ENCODE results near the gene PDS5B. TPM values are rescaled to one million over a fixed set of nuclear protein-coding genes. Genes with fewer than 3 reads are reported as not detected.

PDS5B gene
- total RNA-seq, 1 experiment from 2014 or later = 44.3 TPM

- CTCF ChIA-PET = no interaction called here
Measured at GRCh38 chr13:32781906-32782305, 195.7 kb downstream of the PDS5B start.

DNA sequence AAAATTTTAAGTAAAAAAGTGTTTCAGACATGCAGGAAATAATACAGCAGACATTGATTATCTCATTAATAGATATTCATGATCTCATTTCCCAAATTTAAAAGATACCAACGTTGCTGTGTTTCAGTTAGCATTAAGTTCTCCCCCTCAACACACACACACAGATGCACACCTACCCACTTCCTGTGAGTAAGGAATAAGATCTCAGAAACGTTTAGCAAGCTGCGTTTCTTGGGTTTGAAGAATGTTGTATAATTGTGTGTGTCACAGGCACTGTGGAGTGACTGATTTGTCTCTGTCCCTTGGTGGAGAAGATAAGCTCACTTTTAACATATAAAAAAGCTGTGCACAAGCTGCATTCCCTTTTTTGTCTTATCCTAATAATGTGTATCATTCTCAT, 196.8 kb downstream of the PDS5B start:
- no peak overlapping the region for H3K4me3 Mint-ChIP-seq

More at GRCh38 chr13:32781906-32782305, 195.7 kb downstream of the PDS5B start:
- no peak for TF ChIP-seq ZNF263 (CRISPR knock-in tag; IDR thresholded peaks at IDR 0.05; ENCODE audit: low read depth)
- H3K27me3 Mint-ChIP-seq (ENCODE audit: low read depth) = no peaks in the 10 kb centered on the region
- ATAC-seq (no peak), DNase-seq (ENCODE audit: low spot score) (no peak)
- H3K27ac Mint-ChIP-seq = no peak overlapping the region
- peaks cover 10% of the 10 kb centered on the region; the same call in 1 of the 2 replicates for H3K9me3 Mint-ChIP-seq
- no peak overlapping the region for H3K4me3 Mint-ChIP-seq
- H3K4me1 Mint-ChIP-seq = no peaks in the 10 kb centered on the region
- POLR2A ChIA-PET = no interaction called here
- H3K36me3 Mint-ChIP-seq = peaks cover 17% of the 10 kb centered on the region

DNA sequence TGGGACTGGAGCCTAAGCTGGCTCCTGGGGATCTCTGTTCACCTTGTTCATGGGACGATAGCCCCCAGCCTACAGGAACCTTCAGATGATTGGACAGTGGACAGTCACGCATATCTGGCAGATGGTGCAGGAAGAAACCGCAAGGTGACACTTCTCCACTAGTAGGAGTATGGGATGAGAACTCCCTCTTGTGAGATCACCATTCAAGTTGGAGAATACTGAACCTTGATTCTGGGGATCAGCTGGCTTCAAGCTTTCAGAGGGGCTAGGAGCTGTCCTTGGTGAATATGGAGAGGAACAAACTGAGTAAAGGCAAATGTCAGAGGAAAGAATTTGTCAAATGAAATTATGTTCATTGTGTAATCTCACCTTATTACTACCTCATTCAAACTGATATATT, 204.5 kb downstream of the PDS5B start:
- H3K9me3 Mint-ChIP-seq = 0 out of 2 replicates have a peak, but pooled peaks cover 3% of the 10 kb centered on the region
- ChIA-PET POLR2A (interaction anchor here (0.5 kb wide), 1 partner anchor 11 kb away, joined by 3 read pairs; no protein-coding TSS in a partner anchor), CTCF (interaction anchor here (1.0 to 1.1 kb wide), 2 partner anchors 122 to 123 kb away, joined by 3 to 4 read pairs; no protein-coding TSS in a partner anchor)
- peaks cover 16% of the 10 kb centered on the region for H3K4me1 Mint-ChIP-seq
- DNase-seq (ENCODE audit: low spot score) (no peak), ATAC-seq (peak; percentile 71)
- no peaks in the 10 kb centered on the region for H3K27me3 Mint-ChIP-seq (ENCODE audit: low read depth)
- H3K27ac Mint-ChIP-seq = no peak overlapping the region
- H3K36me3 Mint-ChIP-seq = no peaks in the 10 kb centered on the region
- H3K4me3 Mint-ChIP-seq = no peak overlapping the region
- TF ChIP-seq ATF6 (CRISPR knock-in tag; IDR thresholded peaks at IDR 0.05) (no peak), RORB (CRISPR knock-in tag; IDR thresholded peaks at IDR 0.05) (no peak), TCF7 (CRISPR knock-in tag; IDR thresholded peaks at IDR 0.05; ENCODE audit: low read depth) (no peak), ZNF317 (CRISPR knock-in tag; IDR thresholded peaks at IDR 0.05; ENCODE audit: borderline replicate concordance, low read depth) (no peak), OVOL2 (CRISPR knock-in tag; IDR thresholded peaks at IDR 0.05; ENCODE audit: borderline replicate concordance) (no peak), GABPB1 (CRISPR knock-in tag; IDR thresholded peaks at IDR 0.05) (no peak), MLX (CRISPR knock-in tag; IDR thresholded peaks at IDR 0.05) (no peak), USF1 (CRISPR knock-in tag; IDR thresholded peaks at IDR 0.05) (no peak), ZNF138 (CRISPR knock-in tag; conservative IDR thresholded peaks at IDR 0.05) (no peak), TEAD1 (CRISPR knock-in tag; IDR thresholded peaks at IDR 0.05) (no peak)
- TF ChIP-seq, protein P1, sequence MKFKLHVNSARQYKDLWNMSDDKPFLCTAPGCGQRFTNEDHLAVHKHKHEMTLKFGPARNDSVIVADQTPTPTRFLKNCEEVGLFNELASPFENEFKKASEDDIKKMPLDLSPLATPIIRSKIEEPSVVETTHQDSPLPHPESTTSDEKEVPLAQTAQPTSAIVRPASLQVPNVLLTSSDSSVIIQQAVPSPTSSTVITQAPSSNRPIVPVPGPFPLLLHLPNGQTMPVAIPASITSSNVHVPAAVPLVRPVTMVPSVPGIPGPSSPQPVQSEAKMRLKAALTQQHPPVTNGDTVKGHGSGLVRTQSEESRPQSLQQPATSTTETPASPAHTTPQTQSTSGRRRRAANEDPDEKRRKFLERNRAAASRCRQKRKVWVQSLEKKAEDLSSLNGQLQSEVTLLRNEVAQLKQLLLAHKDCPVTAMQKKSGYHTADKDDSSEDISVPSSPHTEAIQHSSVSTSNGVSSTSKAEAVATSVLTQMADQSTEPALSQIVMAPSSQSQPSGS (CRISPR knock-in tag; IDR thresholded peaks at IDR 0.05; ENCODE audit: borderline replicate concordance, low read depth) = no peak

More for the DNA sequence above, 196.8 kb downstream of the PDS5B start:
- no peaks in the 10 kb centered on the region for H3K27me3 Mint-ChIP-seq (ENCODE audit: low read depth)
- ChIA-PET POLR2A (no interaction called here), CTCF (no interaction called here)
- no peak overlapping the region for H3K27ac Mint-ChIP-seq
- no peak for ATAC-seq
- peaks cover 17% of the 10 kb centered on the region for H3K36me3 Mint-ChIP-seq
- no peak for TF ChIP-seq ETV6 (CRISPR knock-in tag; IDR thresholded peaks at IDR 0.05)
- TF ChIP-seq, protein P2, sequence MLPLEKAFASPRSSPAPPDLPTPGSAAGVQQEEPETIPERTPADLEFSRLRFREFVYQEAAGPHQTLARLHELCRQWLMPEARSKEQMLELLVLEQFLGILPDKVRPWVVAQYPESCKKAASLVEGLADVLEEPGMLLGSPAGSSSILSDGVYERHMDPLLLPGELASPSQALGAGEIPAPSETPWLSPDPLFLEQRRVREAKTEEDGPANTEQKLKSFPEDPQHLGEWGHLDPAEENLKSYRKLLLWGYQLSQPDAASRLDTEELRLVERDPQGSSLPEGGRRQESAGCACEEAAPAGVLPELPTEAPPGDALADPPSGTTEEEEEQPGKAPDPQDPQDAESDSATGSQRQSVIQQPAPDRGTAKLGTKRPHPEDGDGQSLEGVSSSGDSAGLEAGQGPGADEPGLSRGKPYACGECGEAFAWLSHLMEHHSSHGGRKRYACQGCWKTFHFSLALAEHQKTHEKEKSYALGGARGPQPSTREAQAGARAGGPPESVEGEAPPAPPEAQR (CRISPR knock-in tag; IDR thresholded peaks at IDR 0.05) = no peak
- TF ChIP-seq, protein P3, sequence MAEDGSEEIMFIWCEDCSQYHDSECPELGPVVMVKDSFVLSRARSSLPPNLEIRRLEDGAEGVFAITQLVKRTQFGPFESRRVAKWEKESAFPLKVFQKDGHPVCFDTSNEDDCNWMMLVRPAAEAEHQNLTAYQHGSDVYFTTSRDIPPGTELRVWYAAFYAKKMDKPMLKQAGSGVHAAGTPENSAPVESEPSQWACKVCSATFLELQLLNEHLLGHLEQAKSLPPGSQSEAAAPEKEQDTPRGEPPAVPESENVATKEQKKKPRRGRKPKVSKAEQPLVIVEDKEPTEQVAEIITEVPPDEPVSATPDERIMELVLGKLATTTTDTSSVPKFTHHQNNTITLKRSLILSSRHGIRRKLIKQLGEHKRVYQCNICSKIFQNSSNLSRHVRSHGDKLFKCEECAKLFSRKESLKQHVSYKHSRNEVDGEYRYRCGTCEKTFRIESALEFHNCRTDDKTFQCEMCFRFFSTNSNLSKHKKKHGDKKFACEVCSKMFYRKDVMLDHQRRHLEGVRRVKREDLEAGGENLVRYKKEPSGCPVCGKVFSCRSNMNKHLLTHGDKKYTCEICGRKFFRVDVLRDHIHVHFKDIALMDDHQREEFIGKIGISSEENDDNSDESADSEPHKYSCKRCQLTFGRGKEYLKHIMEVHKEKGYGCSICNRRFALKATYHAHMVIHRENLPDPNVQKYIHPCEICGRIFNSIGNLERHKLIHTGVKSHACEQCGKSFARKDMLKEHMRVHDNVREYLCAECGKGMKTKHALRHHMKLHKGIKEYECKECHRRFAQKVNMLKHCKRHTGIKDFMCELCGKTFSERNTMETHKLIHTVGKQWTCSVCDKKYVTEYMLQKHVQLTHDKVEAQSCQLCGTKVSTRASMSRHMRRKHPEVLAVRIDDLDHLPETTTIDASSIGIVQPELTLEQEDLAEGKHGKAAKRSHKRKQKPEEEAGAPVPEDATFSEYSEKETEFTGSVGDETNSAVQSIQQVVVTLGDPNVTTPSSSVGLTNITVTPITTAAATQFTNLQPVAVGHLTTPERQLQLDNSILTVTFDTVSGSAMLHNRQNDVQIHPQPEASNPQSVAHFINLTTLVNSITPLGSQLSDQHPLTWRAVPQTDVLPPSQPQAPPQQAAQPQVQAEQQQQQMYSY (CRISPR knock-in tag; IDR thresholded peaks at IDR 0.05) = no peak
- no peak for TF ChIP-seq KAT7 (CRISPR knock-in tag; IDR thresholded peaks at IDR 0.05; ENCODE audit: borderline replicate concordance)
- TF ChIP-seq ZNF263 (CRISPR knock-in tag; IDR thresholded peaks at IDR 0.05; ENCODE audit: low read depth) = no peak
- TF ChIP-seq ATF1 (CRISPR knock-in tag; IDR thresholded peaks at IDR 0.05) = no peak
- TF ChIP-seq NR2C2 (CRISPR knock-in tag; IDR thresholded peaks at IDR 0.05) = no peak
- no peak for TF ChIP-seq NFE2L1 (CRISPR knock-in tag; IDR thresholded peaks at IDR 0.05)
- TF ChIP-seq HMGA2 (CRISPR knock-in tag; IDR thresholded peaks at IDR 0.05) = no peak
- peaks cover 10% of the 10 kb centered on the region; the same call in 1 of the 2 replicates for H3K9me3 Mint-ChIP-seq
- DNase-seq (ENCODE audit: low spot score) = no peak
- no peaks in the 10 kb centered on the region for H3K4me1 Mint-ChIP-seq
